K562 (cell line): ENCODE data around the gene TNRC6B.

Experiments
- BRCA1 ChIP-seq, 2 experiments: fragments of 450-650 bp in 1 of 2; sonication (generic) in 1 of 2; formaldehyde crosslinking in 1 of 2; IDR thresholded peaks; 2 replicates each; pipeline versions ENCODE4 v1.5.0 to v1.6.1; 2017 to 2020; ENCODE audit warnings: mild to moderate bottlenecking in 1 of 2, missing genetic modification reagents in 1 of 2
- EZH2 ChIP-seq: IDR thresholded peaks from 2 replicates; pipeline ENCODE4 v1.6.1; 2012; ENCODE audit warnings: low read depth, mild to moderate bottlenecking, inconsistent platforms, low read length, borderline replicate concordance
- MYC ChIP-seq, 2 experiments: fragments of 250-450 bp in 1 of 2; sonication (Bioruptor Pico) in 1 of 2; IDR thresholded peaks; 2 replicates each; pipeline versions ENCODE4 v1.5.1 to v1.6.1; 2012 to 2021; ENCODE audit warnings: low read depth in 2 of 2, borderline replicate concordance in 1 of 2, improper control_type of control experiment in 1 of 2, low read length in 1 of 2, mild to moderate bottlenecking in 1 of 2, moderate library complexity in 1 of 2
- POLR2AphosphoS5 ChIP-seq: IDR thresholded peaks from 2 replicates; pipeline ENCODE4 v1.6.1; 2011; ENCODE audit warnings: mild to moderate bottlenecking, low read depth, low read length, moderate library complexity; ENCODE audit not compliant: control insufficient read depth, insufficient read depth
- PTBP1 ChIP-seq: fragments of 200-400 bp; formaldehyde crosslinking; IDR thresholded peaks from 2 replicates; pipeline ENCODE4 v1.6.1; 2017; ENCODE audit warnings: low read depth, low read length
- RFX5 ChIP-seq: IDR thresholded peaks from 2 replicates; pipeline ENCODE4 v1.6.1; 2011; ENCODE audit warnings: low read depth, mild to moderate bottlenecking, improper control_type of control experiment, low read length
- SIRT6 ChIP-seq: IDR thresholded peaks from one replicate; pipeline ENCODE4 v1.6.1; 2012; ENCODE audit warnings: low read depth, mild to moderate bottlenecking, control low read depth, inconsistent platforms, low read length, moderate library complexity
- ZFX ChIP-seq: sonication (generic); formaldehyde crosslinking; IDR thresholded peaks from 2 replicates; pipeline ENCODE4 v1.8.0; 2022; ENCODE audit warnings: mild to moderate bottlenecking, missing genetic modification reagents, moderate library complexity
- TF ChIP-seq, protein P1 (sequence below), 3 experiments: IDR thresholded peaks in 2 of 3; conservative IDR thresholded peaks in 1 of 3; 2 replicates each; pipeline ENCODE4 v1.5.1; 2011 to 2012; ENCODE audit warnings: low read length in 3 of 3, mild to moderate bottlenecking in 3 of 3, control low read depth in 2 of 3, improper control_type of control experiment in 1 of 3, inconsistent platforms in 1 of 3, low read depth in 1 of 3, mixed read lengths in 1 of 3, moderate library complexity in 1 of 3; ENCODE audit not compliant: insufficient read depth in 2 of 3
- TF ChIP-seq, protein P2 (sequence below), 2 experiments: IDR thresholded peaks in 1 of 2; conservative IDR thresholded peaks in 1 of 2; 2 replicates each; pipeline ENCODE4 v1.6.1; 2016; ENCODE audit warnings: low read depth in 2 of 2, mild to moderate bottlenecking in 1 of 2, missing compliant biosample characterization in 1 of 2, missing genetic modification characterization in 1 of 2, moderate library complexity in 1 of 2
- TF ChIP-seq, protein P3 (sequence below): fragments of 450-650 bp; IDR thresholded peaks from 2 replicates; pipeline ENCODE4 v1.6.1; 2016; ENCODE audit warnings: mild to moderate bottlenecking, moderate library complexity

- TF ChIP-seq BRCA1 (IDR thresholded peaks at IDR 0.05), result no peak
- no peak for TF ChIP-seq BRCA1 (CRISPR knock-in tag; IDR thresholded peaks at IDR 0.05)
- no peak for TF ChIP-seq POLR2AphosphoS5
- no peak for TF ChIP-seq RFX5
- TF ChIP-seq PTBP1, result no peak
- TF ChIP-seq, protein P1, sequence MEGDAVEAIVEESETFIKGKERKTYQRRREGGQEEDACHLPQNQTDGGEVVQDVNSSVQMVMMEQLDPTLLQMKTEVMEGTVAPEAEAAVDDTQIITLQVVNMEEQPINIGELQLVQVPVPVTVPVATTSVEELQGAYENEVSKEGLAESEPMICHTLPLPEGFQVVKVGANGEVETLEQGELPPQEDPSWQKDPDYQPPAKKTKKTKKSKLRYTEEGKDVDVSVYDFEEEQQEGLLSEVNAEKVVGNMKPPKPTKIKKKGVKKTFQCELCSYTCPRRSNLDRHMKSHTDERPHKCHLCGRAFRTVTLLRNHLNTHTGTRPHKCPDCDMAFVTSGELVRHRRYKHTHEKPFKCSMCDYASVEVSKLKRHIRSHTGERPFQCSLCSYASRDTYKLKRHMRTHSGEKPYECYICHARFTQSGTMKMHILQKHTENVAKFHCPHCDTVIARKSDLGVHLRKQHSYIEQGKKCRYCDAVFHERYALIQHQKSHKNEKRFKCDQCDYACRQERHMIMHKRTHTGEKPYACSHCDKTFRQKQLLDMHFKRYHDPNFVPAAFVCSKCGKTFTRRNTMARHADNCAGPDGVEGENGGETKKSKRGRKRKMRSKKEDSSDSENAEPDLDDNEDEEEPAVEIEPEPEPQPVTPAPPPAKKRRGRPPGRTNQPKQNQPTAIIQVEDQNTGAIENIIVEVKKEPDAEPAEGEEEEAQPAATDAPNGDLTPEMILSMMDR (IDR thresholded peaks at IDR 0.05 in 2 of 3, conservative IDR thresholded peaks at IDR 0.05 in 1 of 3; ENCODE audit: insufficient read depth in 2 of 3, low read depth in 1 of 3, low read length in 3 of 3), result no peak
- TF ChIP-seq, protein P2, sequence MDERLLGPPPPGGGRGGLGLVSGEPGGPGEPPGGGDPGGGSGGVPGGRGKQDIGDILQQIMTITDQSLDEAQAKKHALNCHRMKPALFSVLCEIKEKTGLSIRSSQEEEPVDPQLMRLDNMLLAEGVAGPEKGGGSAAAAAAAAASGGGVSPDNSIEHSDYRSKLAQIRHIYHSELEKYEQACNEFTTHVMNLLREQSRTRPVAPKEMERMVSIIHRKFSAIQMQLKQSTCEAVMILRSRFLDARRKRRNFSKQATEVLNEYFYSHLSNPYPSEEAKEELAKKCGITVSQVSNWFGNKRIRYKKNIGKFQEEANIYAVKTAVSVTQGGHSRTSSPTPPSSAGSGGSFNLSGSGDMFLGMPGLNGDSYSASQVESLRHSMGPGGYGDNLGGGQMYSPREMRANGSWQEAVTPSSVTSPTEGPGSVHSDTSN (CRISPR knock-in tag; IDR thresholded peaks at IDR 0.05; ENCODE audit: low read depth), result no peak
- TF ChIP-seq, protein P2 (tag; conservative IDR thresholded peaks at IDR 0.05; ENCODE audit: low read depth), result no peak
- TF ChIP-seq ZFX (CRISPR knock-in tag), result no peak
- no peak for TF ChIP-seq MYC (IDR thresholded peaks at IDR 0.05; ENCODE audit: low read depth, low read length)
- TF ChIP-seq MYC (CRISPR knock-in tag; IDR thresholded peaks at IDR 0.05; ENCODE audit: borderline replicate concordance, low read depth), result no peak
- TF ChIP-seq, protein P3, sequence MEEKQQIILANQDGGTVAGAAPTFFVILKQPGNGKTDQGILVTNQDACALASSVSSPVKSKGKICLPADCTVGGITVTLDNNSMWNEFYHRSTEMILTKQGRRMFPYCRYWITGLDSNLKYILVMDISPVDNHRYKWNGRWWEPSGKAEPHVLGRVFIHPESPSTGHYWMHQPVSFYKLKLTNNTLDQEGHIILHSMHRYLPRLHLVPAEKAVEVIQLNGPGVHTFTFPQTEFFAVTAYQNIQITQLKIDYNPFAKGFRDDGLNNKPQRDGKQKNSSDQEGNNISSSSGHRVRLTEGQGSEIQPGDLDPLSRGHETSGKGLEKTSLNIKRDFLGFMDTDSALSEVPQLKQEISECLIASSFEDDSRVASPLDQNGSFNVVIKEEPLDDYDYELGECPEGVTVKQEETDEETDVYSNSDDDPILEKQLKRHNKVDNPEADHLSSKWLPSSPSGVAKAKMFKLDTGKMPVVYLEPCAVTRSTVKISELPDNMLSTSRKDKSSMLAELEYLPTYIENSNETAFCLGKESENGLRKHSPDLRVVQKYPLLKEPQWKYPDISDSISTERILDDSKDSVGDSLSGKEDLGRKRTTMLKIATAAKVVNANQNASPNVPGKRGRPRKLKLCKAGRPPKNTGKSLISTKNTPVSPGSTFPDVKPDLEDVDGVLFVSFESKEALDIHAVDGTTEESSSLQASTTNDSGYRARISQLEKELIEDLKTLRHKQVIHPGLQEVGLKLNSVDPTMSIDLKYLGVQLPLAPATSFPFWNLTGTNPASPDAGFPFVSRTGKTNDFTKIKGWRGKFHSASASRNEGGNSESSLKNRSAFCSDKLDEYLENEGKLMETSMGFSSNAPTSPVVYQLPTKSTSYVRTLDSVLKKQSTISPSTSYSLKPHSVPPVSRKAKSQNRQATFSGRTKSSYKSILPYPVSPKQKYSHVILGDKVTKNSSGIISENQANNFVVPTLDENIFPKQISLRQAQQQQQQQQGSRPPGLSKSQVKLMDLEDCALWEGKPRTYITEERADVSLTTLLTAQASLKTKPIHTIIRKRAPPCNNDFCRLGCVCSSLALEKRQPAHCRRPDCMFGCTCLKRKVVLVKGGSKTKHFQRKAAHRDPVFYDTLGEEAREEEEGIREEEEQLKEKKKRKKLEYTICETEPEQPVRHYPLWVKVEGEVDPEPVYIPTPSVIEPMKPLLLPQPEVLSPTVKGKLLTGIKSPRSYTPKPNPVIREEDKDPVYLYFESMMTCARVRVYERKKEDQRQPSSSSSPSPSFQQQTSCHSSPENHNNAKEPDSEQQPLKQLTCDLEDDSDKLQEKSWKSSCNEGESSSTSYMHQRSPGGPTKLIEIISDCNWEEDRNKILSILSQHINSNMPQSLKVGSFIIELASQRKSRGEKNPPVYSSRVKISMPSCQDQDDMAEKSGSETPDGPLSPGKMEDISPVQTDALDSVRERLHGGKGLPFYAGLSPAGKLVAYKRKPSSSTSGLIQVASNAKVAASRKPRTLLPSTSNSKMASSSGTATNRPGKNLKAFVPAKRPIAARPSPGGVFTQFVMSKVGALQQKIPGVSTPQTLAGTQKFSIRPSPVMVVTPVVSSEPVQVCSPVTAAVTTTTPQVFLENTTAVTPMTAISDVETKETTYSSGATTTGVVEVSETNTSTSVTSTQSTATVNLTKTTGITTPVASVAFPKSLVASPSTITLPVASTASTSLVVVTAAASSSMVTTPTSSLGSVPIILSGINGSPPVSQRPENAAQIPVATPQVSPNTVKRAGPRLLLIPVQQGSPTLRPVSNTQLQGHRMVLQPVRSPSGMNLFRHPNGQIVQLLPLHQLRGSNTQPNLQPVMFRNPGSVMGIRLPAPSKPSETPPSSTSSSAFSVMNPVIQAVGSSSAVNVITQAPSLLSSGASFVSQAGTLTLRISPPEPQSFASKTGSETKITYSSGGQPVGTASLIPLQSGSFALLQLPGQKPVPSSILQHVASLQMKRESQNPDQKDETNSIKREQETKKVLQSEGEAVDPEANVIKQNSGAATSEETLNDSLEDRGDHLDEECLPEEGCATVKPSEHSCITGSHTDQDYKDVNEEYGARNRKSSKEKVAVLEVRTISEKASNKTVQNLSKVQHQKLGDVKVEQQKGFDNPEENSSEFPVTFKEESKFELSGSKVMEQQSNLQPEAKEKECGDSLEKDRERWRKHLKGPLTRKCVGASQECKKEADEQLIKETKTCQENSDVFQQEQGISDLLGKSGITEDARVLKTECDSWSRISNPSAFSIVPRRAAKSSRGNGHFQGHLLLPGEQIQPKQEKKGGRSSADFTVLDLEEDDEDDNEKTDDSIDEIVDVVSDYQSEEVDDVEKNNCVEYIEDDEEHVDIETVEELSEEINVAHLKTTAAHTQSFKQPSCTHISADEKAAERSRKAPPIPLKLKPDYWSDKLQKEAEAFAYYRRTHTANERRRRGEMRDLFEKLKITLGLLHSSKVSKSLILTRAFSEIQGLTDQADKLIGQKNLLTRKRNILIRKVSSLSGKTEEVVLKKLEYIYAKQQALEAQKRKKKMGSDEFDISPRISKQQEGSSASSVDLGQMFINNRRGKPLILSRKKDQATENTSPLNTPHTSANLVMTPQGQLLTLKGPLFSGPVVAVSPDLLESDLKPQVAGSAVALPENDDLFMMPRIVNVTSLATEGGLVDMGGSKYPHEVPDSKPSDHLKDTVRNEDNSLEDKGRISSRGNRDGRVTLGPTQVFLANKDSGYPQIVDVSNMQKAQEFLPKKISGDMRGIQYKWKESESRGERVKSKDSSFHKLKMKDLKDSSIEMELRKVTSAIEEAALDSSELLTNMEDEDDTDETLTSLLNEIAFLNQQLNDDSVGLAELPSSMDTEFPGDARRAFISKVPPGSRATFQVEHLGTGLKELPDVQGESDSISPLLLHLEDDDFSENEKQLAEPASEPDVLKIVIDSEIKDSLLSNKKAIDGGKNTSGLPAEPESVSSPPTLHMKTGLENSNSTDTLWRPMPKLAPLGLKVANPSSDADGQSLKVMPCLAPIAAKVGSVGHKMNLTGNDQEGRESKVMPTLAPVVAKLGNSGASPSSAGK, result no peak
- no peak for TF ChIP-seq SIRT6
- no peak for TF ChIP-seq EZH2
These were observed 92.3 kb downstream of the TNRC6B start for GRCh38 chr22:40270031-40270430.
